Measurements from ENCODE around the gene ATAD3C.
"Not testable (repeated sequence)": the region's sequence is repeated elsewhere in the genome, so short reads cannot be mapped to it uniquely, and the experiment has no call there.

The ATAD3C gene

DNA sequence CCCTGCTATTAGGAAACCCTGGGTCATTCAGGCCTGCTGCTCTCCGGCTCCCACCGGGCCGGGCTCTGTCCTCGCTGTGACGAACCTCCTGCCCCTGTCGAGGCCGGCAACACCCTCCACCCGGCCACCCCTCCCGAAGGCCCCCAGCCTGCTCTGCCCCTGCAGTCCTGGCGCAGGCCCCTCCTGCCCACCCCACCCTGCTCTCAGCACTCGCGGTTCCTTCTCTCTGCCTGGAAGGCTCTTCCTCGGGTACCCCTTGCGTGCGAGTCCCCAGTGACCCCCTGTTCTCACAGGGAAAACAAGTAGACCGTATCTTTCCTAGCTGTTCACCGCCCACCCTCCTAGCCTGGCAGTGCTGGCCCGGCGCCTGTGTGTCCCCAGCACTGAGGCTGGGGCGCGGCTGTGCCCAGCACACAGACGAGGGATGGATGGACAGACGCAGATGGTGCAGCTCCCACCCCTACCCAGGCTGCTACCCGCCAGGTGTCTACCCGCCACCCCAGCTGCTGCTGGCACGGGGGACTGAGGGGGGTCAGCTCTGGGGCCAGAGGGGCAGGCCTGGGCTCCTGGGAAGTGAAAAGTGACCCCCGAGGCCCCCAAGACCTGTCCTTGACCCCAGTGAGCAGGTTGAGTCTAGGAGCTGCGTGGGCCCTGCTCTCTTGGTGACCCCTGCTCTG is 17.1 kb upstream of the ATAD3C start:
- no peak for FAIRE-seq

DNA sequence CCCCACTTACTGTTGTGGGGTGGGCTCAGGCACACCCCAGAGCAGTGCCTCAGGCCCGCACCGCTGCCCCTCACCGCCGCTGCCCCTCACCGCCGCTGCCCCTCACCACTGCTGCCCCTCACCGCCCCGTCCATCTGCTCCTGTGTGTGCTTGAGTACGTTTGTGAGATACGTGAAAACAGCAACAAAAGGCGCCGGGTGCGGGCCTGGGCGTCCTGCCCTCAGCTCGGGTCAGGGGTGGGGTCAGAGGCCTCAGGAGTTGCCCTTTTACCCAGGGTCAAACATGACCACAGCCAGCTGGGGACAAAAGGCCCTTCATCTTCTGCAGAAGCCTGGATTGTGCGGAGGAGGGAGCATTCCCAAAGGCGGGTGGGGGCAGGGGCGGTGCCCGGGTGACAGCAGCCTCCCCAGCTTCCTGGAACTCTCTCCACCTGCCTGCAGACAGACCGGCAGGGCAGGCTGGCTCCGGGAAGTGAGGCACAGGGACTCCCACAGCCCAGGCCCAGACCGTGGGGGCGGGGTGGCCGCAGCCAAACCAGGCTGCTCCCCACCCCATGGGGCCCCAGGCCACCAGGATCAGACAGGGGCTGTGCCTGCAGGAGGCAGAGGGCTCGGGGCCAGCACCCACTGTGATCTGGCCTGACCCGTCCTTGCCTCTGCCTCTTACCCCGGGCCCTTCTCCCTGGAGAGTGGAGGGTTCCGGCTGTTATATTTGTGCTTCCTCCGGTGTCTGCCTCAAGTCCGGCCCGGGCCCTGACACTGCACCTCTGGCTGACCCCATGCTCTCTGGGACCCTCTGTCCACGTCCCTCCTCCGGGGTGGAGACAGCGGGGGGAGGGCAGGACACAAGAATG is 16.3 kb upstream of the ATAD3C start:
- FAIRE-seq = no peak

DNA sequence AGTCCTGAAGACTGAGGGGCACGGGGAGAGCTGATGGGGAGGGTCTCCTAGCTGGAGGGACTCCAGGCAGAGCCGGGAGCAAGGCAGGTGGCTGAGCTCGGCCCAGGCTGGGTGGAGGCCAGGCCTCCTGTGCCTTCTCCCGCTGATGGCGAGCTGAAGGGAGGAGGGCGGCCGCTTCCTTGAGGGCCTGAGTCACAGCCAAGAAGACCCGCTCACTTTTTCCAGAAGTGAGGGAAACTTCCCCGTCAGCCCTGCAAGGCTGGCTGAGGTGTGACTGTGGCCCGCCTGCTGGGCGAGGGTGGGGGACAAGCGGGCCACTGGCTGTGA is 15.7 kb upstream of the ATAD3C start:
- no peak for FAIRE-seq

DNA sequence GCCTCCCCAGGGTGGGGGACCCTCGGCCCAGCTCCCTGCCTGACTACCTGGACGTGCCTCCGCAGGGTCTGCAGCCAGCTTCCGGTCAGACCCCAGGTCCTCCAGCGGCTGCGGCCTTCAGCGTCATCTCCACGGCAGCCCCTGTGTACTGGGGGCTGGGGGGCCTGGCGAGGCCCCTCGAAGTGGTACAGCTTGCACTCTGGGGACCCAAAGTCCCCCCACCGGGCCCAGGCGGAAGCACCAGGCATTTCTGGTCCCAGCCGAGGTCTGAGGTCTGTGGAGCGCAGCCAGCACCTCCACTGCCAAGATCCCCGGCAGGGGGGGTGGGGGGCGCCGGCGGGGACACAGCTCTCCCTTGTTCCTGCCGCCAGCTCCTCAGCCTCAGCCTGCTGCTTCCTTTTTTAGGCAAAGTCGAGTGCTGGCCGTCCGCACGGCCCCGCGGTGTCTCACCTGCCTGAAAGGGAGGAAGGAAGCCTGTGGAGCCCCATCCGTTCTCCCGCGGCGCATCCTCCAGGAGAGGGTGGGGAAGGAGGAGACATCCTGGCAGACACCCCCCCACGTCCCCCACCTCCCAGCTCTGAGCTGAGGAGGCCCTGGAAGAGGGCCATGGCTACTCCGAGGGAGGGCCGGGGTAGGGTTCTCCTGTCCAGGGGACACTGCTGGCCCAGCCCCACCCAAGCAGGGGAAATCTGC is 15.2 kb upstream of the ATAD3C start:
- no peak for FAIRE-seq

GRCh38 chr1:1434824-1435105 is 14.7 kb upstream of the ATAD3C start:
- no peak for FAIRE-seq

GRCh38 chr1:1435106-1435903 is 14.2 kb upstream of the ATAD3C start, which contains the start of gene VWA1:
Gene VWA1 (plus strand): TSS chr1:1435690. CDS start chr1:1435749, 59 bp downstream.
- FAIRE-seq = no peak

GRCh38 chr1:1435911-1436629 is 13.4 kb upstream of the ATAD3C start:
- no peak for FAIRE-seq

GRCh38 chr1:1436630-1437032 is 12.9 kb upstream of the ATAD3C start:
- FAIRE-seq = no peak

DNA sequence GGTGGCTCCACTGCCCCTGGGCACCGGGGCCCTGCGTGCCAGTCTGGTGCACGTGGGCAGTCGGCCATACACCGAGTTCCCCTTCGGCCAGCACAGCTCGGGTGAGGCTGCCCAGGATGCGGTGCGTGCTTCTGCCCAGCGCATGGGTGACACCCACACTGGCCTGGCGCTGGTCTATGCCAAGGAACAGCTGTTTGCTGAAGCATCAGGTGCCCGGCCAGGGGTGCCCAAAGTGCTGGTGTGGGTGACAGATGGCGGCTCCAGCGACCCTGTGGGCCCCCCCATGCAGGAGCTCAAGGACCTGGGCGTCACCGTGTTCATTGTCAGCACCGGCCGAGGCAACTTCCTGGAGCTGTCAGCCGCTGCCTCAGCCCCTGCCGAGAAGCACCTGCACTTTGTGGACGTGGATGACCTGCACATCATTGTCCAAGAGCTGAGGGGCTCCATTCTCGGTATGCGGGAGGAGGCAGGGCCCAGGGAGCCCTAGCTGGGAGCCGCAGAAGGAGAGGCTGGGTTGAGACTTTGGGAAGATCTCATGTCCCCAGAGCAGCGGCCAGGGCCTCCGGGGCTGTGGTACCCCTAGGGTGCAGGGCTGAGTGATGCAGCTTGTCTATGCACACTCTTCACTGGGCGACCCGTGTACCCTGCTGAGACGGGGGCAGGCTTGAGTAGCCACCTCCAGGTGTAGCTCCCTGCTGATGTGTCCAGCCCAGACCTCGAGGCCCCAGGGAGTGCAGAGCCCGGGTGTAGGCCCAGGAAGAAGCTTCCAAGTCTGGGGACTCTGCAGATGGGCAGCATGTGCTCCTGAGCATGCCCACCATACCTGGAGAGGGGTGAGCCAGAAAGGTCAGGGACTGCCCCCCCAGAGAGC is 12.2 kb upstream of the ATAD3C start:
- FAIRE-seq = no peak

DNA sequence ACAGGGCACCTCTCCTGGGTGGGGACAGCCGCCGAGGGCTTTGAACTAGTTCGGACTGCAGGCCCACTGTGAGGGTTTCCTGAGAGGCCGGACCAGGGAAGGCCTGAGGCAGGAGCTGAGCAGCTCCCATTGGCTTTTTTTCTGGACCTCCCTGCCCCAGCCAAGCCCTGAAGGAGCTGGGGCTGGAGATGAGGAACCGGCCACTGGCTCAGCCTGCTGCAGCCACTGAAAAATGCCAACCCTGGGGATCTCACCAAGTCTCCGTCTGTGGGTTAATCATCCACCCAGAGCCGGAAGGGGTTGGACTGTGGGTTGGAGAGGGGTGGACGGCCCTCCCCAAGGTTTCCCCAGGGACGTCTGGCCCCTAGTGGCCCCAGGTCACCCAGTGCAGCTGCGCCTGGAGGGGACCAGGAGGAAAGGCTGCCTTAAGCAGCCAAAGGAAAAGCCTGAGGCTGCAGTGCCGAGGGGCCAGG is 11.5 kb upstream of the ATAD3C start:
- no peak for FAIRE-seq

DNA sequence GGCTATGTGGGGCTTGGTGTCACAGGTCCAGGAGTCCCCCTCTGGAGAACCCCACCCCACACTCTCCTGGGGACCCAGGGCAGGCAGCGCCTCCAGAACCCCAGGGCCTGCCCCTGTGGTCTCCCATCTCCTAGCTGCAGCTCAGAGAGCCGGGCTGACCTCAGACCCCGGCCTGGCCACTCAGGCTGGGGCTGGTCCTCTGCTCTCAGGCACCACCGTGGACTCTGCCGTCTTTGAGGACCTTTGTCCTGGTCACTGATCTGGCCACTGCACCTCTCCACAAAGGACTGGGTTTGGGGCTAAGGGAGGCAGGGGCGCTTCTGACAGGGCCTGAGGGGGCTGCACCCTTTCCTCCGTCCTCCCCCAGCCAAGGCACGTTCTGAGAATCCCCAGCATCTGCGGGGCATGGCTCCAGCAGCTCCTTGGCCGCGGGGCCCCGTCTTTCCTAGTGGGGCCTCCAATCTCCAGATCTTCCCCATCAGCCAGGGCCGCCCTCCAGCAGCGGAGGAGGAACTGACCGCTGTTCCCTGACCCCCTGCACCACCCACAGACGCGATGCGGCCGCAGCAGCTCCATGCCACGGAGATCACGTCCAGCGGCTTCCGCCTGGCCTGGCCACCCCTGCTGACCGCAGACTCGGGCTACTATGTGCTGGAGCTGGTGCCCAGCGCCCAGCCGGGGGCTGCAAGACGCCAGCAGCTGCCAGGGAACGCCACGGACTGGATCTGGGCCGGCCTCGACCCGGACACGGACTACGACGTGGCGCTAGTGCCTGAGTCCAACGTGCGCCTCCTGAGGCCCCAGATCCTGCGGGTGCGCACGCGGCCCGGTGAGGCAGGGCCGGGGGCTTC is 10.7 kb upstream of the ATAD3C start:
- FAIRE-seq = no peak

GRCh38 chr1:1439546-1440261 is 9.8 kb upstream of the ATAD3C start:
- FAIRE-seq = no peak

- FAIRE-seq = no peak
Measured at GRCh38 chr1:1440262-1441001, 9.1 kb upstream of the ATAD3C start.

- no peak for FAIRE-seq
Measured at GRCh38 chr1:1441002-1441888, 8.2 kb upstream of the ATAD3C start.

- no peak for FAIRE-seq
Measured at GRCh38 chr1:1442069-1442770, 7.3 kb upstream of the ATAD3C start.

DNA sequence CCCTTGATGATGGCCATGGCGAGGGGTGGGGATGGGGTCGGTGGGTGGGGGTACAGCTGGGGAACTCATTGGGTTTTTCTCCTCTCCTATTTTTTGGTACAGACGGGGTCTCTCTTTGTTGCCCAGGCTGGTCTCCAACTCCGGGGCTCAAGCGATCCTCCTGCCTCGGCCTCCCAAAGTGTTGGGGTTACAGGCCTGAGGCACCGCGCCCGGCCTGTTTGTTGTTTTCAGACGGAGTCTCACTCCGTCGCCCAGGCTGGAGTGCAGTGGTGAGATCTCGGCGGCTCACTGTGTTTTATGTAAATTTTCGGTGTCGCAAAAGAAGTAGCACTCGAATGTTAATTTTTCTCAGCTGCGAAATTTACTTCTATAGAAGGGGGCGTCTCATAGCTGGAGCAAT is 2.9 kb upstream of the ATAD3C start:
- FAIRE-seq = not testable (repeated sequence)

- FAIRE-seq = not testable (repeated sequence)
Measured at GRCh38 chr1:1450616-1451015, 1.1 kb downstream of the ATAD3C start.
